HL-60 (cell line): ENCODE data around the gene SPACA4.
A peak's percentile ranks its signal among the peaks of the same experiment; 100 is the strongest.

Source experiments
- DNase-seq, 2 experiments: peaks; one replicate each; pipeline ENCODE4 v3.0.0-alpha.2; 2010 to 2020; ENCODE audit warnings: low read depth in 1 of 2, low spot score in 1 of 2
- H3K27ac ChIP-seq: fragments of 250-450 bp; sonication (Bioruptor Pico); replicated peaks from 2 replicates; pipeline ENCODE4 v1.5.1; 2020; ENCODE audit warnings: mild to moderate bottlenecking, moderate library complexity
- H3K27me3 ChIP-seq: fragments of 250-450 bp; sonication (Bioruptor Pico); 2 replicates; pipeline ENCODE4 v1.5.1; 2021; ENCODE audit warnings: mild to moderate bottlenecking, moderate library complexity; ENCODE audit not compliant: insufficient read depth, poor library complexity, severe bottlenecking
- H3K4me3 ChIP-seq: replicated peaks from 2 replicates; pipeline ENCODE4 v1.5.1; 2011; ENCODE audit warnings: mild to moderate bottlenecking, control low read depth, low read length; ENCODE audit not compliant: insufficient read depth
- CTCF ChIP-seq: IDR thresholded peaks from one replicate; pipeline ENCODE4 v1.5.1; 2011; ENCODE audit warnings: low read length, control low read depth, inconsistent platforms; ENCODE audit not compliant: insufficient read depth
- GABPA ChIP-seq: IDR thresholded peaks from 2 replicates; pipeline ENCODE4 v1.6.1; 2012; ENCODE audit warnings: low read depth
- POLR2AphosphoS5 ChIP-seq: IDR thresholded peaks from 2 replicates; pipeline ENCODE4 v1.6.1; 2012; ENCODE audit warnings: low read depth
- REST ChIP-seq: IDR thresholded peaks from 2 replicates; pipeline ENCODE4 v1.6.1; 2012; ENCODE audit warnings: low read depth; ENCODE audit not compliant: insufficient replicate concordance
- SPI1 ChIP-seq: IDR thresholded peaks from 2 replicates; pipeline ENCODE4 v1.6.1; 2012; ENCODE audit warnings: low read depth, mild to moderate bottlenecking, borderline replicate concordance

SPACA4 gene

GRCh38 chr19:48645620-48646000, 39.1 kb downstream of the SPACA4 start:
- no peak for DNase-seq
- Histone ChIP-seq H3K27ac (no peak overlapping the region), H3K27me3 (no peaks in the 10 kb centered on the region), H3K4me3 (peak overlapping the region; percentile 43)
- no peak for TF ChIP-seq CTCF
- TF ChIP-seq SPI1 = no peak
- TF ChIP-seq POLR2AphosphoS5 = no peak
- TF ChIP-seq GABPA = no peak
- TF ChIP-seq REST = no peak

GRCh38 chr19:48646001-48646721, 39.6 kb downstream of the SPACA4 start, which contains the start of gene CA11:
CA11 (minus strand) TSS chr19:48646187; CDS start chr19:48645632, 555 bp downstream.
- TF ChIP-seq SPI1 (no peak), POLR2AphosphoS5 (no peak), CTCF (peak; percentile 52)
- H3K27ac ChIP-seq = no peak within 1 kb of the TSS
- peak in 1 of 2 experiments; percentile 86 for DNase-seq
- H3K4me3 ChIP-seq = peak within 1 kb of the TSS; percentile 43
- no peaks in the 10 kb centered on the region for H3K27me3 ChIP-seq

GRCh38 chr19:48646722-48647216, 40.2 kb downstream of the SPACA4 start:
- TF ChIP-seq SPI1 (no peak), GABPA (no peak), POLR2AphosphoS5 (no peak)

GRCh38 chr19:48648134-48648533, 41.6 kb downstream of the SPACA4 start:
- Histone ChIP-seq H3K27me3 (no peaks in the 10 kb centered on the region), H3K4me3 (no peak overlapping the region), H3K27ac (no peak overlapping the region)
- no peak for DNase-seq
- TF ChIP-seq POLR2AphosphoS5 = no peak
- TF ChIP-seq GABPA = no peak
- TF ChIP-seq SPI1 = no peak
- TF ChIP-seq REST = no peak
- no peak for TF ChIP-seq CTCF

More at GRCh38 chr19:48646722-48647216, 40.2 kb downstream of the SPACA4 start:
- Histone ChIP-seq H3K27me3 (no peaks in the 10 kb centered on the region), H3K27ac (no peak overlapping the region), H3K4me3 (peak overlapping the region; percentile 43; the same call in 1 of the 2 replicates)
- DNase-seq = peak in 1 of 2 experiments; percentile 73
